A549 (cell line): ENCODE data around the gene DDI1.

ENCODE experiments used
- ATOH8 ChIP-seq: fragments of 250-450 bp; sonication (Bioruptor Pico); IDR thresholded peaks from 2 replicates; pipeline ENCODE4 v1.5.0; 2020; ENCODE audit warnings: low read depth, mild to moderate bottlenecking, moderate library complexity
- CHD4 ChIP-seq: fragments of 200-600 bp; sonication (generic); IDR thresholded peaks from 2 replicates; pipeline ENCODE4 v1.6.1; 2016; ENCODE audit warnings: antibody characterized with exemption, mild to moderate bottlenecking, borderline replicate concordance
- CTCF ChIP-seq: fragments of >200 bp; sonication (Bioruptor Twin); formaldehyde crosslinking; IDR thresholded peaks from 3 replicates; pipeline ENCODE4 v1.5.1; 2016
- GATA3 ChIP-seq: IDR thresholded peaks from 2 replicates; pipeline ENCODE4 v1.6.1; 2012; ENCODE audit warnings: borderline replicate concordance
- KDM5A ChIP-seq: fragments of 200-600 bp; sonication (generic); IDR thresholded peaks from 2 replicates; pipeline ENCODE4 v1.6.1; 2016; ENCODE audit warnings: antibody characterized with exemption, mild to moderate bottlenecking
- MAX ChIP-seq: IDR thresholded peaks from 2 replicates; pipeline ENCODE4 v1.6.1; 2012
- MYC ChIP-seq: IDR thresholded peaks from 2 replicates; pipeline ENCODE4 v1.6.1; 2012; ENCODE audit warnings: mild to moderate bottlenecking, inconsistent platforms, low read length, improper control_type of control experiment, borderline replicate concordance
- PHF8 ChIP-seq: fragments of 200-600 bp; sonication (generic); IDR thresholded peaks from 2 replicates; pipeline ENCODE4 v1.6.1; 2016; ENCODE audit warnings: low read depth, mild to moderate bottlenecking, antibody characterized with exemption, moderate library complexity, borderline replicate concordance
- POLR2A ChIP-seq: IDR thresholded peaks from 2 replicates; pipeline ENCODE4 v1.6.1; 2012; ENCODE audit warnings: mild to moderate bottlenecking, low read length
- RAD21 ChIP-seq, 2 experiments: fragments of >200 bp in 1 of 2; sonication (Bioruptor Twin) in 1 of 2; formaldehyde crosslinking in 1 of 2; IDR thresholded peaks in 1 of 2; conservative IDR thresholded peaks in 1 of 2; 2 replicates in 1 of 2; 3 replicates in 1 of 2; pipeline ENCODE4 v1.6.1; 2012 to 2018; ENCODE audit warnings: inconsistent platforms in 1 of 2
- RFX5 ChIP-seq: fragments of 450-650 bp; IDR thresholded peaks from 2 replicates; pipeline ENCODE4 v1.7.1; 2014; ENCODE audit warnings: antibody characterized with exemption, mild to moderate bottlenecking, moderate library complexity
- RNF2 ChIP-seq: fragments of 200-600 bp; sonication (generic); IDR thresholded peaks from 2 replicates; pipeline ENCODE4 v1.6.1; 2016; ENCODE audit warnings: low read depth, mild to moderate bottlenecking, antibody characterized with exemption, moderate library complexity, borderline replicate concordance

GRCh38 chr11:104033134-104033533 lies 3.3 kb upstream of the DDI1 start:
- TF ChIP-seq RNF2 = no peak
- TF ChIP-seq RAD21 (conservative IDR thresholded peaks at IDR 0.05 in 1 of 2, IDR thresholded peaks at IDR 0.05 in 1 of 2) = no peak; a peak in 1 of 5 replicates
- no peak for TF ChIP-seq CTCF
- TF ChIP-seq POLR2A = no peak
- TF ChIP-seq MAX = 0 out of 2 replicates have a peak, but pooled peaks have one; percentile 37
- TF ChIP-seq CHD4 = no peak
- no peak for TF ChIP-seq KDM5A
- TF ChIP-seq ATOH8 (CRISPR knock-in tag) = no peak
- TF ChIP-seq RFX5 = no peak
- no peak for TF ChIP-seq PHF8
- peak; percentile 53; the same call in 1 of the 2 replicates for TF ChIP-seq GATA3
- TF ChIP-seq MYC = no peak
